Retinal pigment epithelial cell (primary cell): Measurements from ENCODE around the gene LRP4.

ENCODE experiments used
- DNase-seq: peaks from one replicate; pipeline ENCODE4 v3.0.0-alpha.2; 2010; ENCODE audit warnings: low read depth
- H3K4me3 ChIP-seq: 2 replicates; pipeline ENCODE4 v1.5.1; 2011; ENCODE audit warnings: mild to moderate bottlenecking, low read length, control low read depth, moderate library complexity
- CTCF ChIP-seq: conservative IDR thresholded peaks from 2 replicates; pipeline ENCODE4 v1.5.1; 2011; ENCODE audit warnings: low read depth, low read length, control low read depth, inconsistent platforms

LRP4 gene

GRCh38 chr11:46892838-46893237, 25.5 kb downstream of the LRP4 start:
- no peak for DNase-seq
- H3K4me3 ChIP-seq: no peak overlapping the region
- TF ChIP-seq CTCF: no peak

GRCh38 chr11:46892109-46892508, 26.2 kb downstream of the LRP4 start:
- TF ChIP-seq CTCF: no peak
- H3K4me3 ChIP-seq: no peak overlapping the region
- DNase-seq: no peak

- TF ChIP-seq CTCF: no peak
- H3K4me3 ChIP-seq: no peak overlapping the region
- peak; percentile 49 for DNase-seq
These were observed 27.7 kb downstream of the LRP4 start for GRCh38 chr11:46890665-46891064.

- peak; percentile 7 for DNase-seq
- H3K4me3 ChIP-seq: no peak overlapping the region
- peak; percentile 90 for TF ChIP-seq CTCF
These were observed 28.5 kb downstream of the LRP4 start for GRCh38 chr11:46889689-46890475.

GRCh38 chr11:46889251-46889650, 29.1 kb downstream of the LRP4 start:
- TF ChIP-seq CTCF: no peak
- DNase-seq: no peak

GRCh38 chr11:46888636-46889035, 29.7 kb downstream of the LRP4 start:
- H3K4me3 ChIP-seq: no peak overlapping the region
- no peak for DNase-seq
- no peak for TF ChIP-seq CTCF

More at GRCh38 chr11:46889251-46889650, 29.1 kb downstream of the LRP4 start:
- no peak overlapping the region for H3K4me3 ChIP-seq

- TF ChIP-seq CTCF: no peak
- no peak overlapping the region for H3K4me3 ChIP-seq
- DNase-seq: no peak
These were observed 32.1 kb downstream of the LRP4 start for GRCh38 chr11:46886211-46886610.
